GM12892 (cell line): ENCODE results near the gene ANO4.

ENCODE experiments used
- POLR2A ChIP-seq: IDR thresholded peaks from 2 replicates; pipeline ENCODE4 v1.6.1; 2011; ENCODE audit warnings: low read depth, low read length, control low read depth
- TAF1 ChIP-seq: IDR thresholded peaks from 2 replicates; pipeline ENCODE4 v1.6.1; 2011; ENCODE audit warnings: low read depth, mild to moderate bottlenecking, control low read depth, low read length, borderline replicate concordance

- TF ChIP-seq POLR2A = no peak
- TF ChIP-seq TAF1 = no peak
Measured at GRCh38 chr12:100936661-100937060, 142.1 kb downstream of the ANO4 start.
